GM21390 (cell line): ENCODE data around the gene MAF.

Source experiments
- ATAC-seq: cut with Tn5 transposase; IDR thresholded peaks from one replicate; pipeline ENCODE4 v1.9.1; 2021; ENCODE audit not compliant: unreplicated experiment

The MAF gene

GRCh38 chr16:79613009-79613408 lies 12.5 kb upstream of the MAF start:
- ATAC-seq, result no peak

- no peak for ATAC-seq
Observed at GRCh38 chr16:79612207-79612606, 11.7 kb upstream of the MAF start.

GRCh38 chr16:79610771-79611170 lies 10.2 kb upstream of the MAF start:
- ATAC-seq, result no peak

GRCh38 chr16:79609861-79610260 lies 9.3 kb upstream of the MAF start:
- no peak for ATAC-seq

GRCh38 chr16:79608976-79609375 lies 8.4 kb upstream of the MAF start:
- no peak for ATAC-seq

- no peak for ATAC-seq
Observed at GRCh38 chr16:79607587-79607986, 7.0 kb upstream of the MAF start.

DNA sequence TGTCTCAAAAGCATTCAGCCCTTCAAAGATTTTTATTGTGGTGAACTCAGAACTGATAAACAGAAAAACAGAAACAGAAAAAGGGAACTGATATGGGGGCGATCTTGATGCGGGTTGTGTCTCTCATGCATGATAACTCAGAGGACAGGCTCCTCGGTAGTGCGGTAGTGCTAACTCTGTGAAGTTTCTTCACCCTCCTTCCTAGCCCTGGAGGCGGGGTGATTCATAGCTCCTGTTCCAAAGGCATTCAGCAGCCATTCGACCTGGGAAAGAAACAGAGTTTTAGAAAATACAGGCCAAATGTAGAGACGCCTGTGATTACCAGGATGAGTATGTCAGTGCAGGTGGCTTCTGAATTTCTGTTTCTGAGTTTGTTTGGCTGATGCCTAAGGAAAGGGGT lies 5.5 kb upstream of the MAF start:
- ATAC-seq, result peak; percentile 78

DNA sequence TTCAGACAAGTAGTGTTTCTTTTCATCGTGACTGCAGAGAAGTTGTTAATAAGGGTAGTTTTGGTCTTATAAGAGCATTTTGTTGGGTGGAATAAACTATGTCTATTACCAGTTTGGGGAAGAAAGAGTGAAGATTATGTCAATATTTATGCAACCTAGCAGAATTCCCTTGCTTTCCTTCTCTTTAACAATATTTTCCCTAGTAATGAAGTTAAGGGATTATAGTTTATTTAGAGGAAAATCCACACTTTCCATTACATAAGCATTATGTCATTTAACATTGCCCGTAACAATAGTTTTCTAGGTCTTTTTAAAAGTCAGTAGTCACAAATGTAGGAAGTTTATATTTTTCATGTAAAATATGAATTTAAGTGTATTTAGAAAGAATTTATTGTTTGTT lies 2.5 kb upstream of the MAF start:
- no peak for ATAC-seq

- ATAC-seq, result no peak
Observed at GRCh38 chr16:79602628-79603014, 2.1 kb upstream of the MAF start.

- no peak for ATAC-seq
Observed at GRCh38 chr16:79601931-79602627, 1.5 kb upstream of the MAF start.

DNA sequence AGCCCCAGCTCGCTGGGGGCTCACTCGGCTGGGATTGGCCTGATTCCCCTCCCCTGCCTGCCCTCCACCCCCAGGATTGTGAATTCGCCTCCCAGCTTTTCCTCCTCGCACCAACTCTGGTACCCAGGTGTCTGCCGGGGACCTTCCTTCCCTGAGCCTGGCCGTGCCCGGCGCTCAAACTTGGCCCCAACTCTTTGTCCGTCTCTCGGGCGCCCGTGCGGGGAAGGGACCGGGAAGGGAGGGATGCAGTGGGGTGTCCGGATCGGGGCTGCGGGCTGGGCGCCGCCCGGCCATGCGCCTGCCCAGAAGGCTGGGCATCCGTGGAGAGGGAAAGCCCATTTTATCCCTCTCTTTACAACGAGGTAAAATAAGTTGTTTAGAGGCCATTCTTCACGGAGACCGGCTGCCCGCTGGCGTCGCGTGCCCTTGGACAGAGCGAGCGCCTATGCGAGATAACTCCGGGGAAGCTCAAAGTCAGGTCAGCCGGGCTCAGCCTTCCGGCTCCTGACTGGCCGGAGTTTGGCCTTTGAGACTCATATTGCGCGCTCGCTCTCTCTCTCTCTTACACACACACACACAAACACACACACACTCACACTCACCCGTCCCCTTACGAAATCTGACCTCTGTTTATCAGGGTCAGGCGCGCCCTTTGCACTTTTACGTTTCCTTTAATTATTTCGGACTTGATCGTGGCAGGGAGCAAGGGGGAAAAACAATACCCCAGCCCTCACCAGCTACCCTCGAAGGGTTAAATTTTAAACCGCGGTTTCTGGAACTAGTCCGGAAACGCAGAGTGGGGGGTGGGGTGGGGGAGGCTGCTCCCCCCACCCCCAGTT lies 774 bp upstream of the MAF start:
- no peak for ATAC-seq

DNA sequence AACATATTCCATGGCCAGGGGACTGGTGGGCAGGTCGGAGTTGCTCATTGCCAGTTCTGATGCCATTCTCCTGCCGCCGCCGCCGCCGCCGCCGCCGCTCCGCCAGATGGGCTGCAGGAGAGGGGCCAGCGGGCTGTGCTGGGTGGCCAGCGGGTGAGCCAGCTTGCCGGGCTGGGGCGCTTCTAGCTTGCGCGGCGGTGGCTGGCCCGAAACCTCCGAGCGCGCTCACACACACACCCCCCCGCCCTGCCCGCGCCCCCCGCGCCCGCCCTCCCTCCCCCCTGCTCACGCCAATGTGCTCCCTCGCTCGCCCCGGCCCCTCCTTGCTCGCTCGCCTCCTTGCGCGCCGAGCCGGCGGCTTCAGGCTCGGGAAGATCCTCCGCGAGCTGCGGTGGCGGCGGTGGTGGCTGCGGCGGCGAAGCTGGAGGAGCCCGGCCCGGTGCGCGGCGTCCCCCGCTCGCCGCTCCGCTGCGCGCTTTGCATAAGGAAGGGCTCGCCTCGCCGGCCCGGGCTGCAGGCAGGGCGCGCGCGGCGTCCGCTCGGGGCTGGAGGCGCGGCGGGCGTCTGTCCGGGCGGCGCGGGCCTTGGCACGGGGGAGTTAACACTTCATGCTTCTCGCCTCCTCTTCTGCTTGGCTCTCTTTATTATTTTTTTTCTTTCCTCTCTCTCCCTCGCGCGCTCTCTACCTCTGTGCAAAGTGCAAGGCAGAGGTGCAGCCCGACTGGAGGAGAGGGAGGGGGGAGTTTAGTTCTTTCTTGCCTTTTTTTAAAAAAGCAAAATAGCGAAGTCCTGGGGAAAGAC lies 500 bp downstream of the MAF start:
- ATAC-seq, result peak; percentile 41

GRCh38 chr16:79599256-79599836 lies 1.2 kb downstream of the MAF start:
- no peak for ATAC-seq

- no peak for ATAC-seq
Observed at GRCh38 chr16:79598348-79599181, 2.0 kb downstream of the MAF start.

DNA sequence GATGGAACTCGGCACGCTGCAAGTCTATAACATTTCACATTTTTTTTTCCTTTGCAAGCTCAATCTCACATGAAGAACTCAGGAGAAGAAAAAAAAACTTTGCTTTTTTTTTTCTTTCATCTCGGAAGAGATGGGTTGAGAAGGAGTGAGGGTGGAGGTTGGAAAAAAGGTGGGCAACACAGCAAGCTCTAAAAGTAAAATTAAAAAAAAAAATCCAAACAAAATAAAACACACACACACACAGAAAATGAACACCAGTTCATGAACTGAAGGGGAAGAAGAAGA lies 2.5 kb downstream of the MAF start:
- no peak for ATAC-seq

DNA sequence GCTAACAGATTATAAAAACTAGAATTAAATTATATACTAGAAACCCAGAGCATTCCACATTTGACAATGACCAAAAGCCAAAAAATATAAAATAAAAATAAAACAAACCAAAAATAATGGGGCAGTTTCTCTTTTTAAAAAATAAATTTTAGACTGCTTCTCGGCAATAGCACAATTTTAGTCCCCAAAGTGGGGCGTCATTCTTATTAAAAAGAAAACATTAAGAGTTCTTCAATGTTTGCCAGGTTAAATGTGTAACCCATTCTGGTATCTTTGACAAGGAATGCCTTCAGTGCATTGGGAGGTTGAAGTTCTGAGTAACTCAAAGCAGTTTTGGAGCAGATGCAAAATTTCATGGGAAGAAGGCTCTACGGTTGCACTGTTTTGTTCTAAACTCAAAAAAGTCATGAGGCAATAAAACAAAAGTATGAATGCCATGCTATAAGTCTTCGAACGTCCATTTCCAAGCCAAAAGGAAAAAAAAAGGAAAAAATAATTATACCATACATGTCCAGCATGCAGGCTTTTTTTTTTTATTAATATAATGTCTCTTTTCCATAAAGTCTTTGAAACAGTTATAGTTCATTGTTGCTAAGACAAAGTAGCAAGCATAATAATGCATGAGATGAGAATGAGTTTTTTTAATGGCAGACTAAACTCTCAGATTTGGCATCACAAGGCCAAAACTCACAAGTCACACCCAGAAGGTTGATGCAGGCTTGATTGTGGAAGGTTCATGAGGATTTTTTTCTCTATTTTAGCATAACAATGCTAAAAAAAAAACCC lies 3.1 kb downstream of the MAF start:
- no peak for ATAC-seq

DNA sequence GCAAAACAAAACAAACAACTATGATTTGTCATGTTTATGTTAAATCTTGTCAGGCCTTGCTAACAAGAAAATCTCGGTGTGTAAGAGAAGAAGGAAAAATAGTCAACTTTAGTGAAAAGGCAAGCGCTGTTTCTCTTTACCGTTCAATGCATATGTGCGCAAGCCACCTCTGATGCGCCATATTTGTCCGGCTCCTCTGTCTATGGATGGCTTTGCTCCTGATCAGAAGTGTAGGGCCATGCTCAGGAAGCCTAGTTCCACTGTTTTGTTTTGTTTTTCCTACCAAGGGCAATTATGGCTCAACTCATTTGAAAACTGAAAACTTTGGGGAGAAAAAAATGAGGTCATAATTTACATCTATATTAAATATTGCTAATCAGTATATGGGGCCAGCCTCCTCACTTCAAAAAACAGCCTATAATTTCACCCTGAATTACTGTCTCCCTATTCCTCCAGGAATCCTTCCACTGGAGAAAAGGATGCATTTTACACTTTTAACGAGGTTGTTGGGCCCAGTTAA lies 4.5 kb downstream of the MAF start:
- no peak for ATAC-seq

- no peak for ATAC-seq
Observed at GRCh38 chr16:79595231-79595641, 5.3 kb downstream of the MAF start.

DNA sequence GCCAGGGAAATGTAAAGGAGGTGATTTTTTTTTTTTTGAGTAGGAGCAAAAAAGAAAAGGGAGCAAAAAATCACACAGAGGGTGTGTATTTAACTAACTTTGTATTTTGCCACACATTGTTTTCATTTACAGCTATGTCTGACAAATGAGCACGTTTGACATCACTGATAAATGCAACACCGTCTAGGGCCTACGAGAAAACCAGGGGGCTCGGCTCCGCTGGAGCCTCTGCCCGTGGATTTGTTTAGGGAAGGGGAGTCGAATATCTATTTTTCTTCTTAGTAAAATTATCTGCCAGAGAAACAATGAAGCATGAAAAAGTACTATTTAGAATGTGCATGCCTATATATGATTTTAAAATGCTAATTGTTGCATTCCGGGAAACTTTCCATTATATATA lies 6.8 kb downstream of the MAF start:
- no peak for ATAC-seq

- no peak for ATAC-seq
Observed at GRCh38 chr16:79593074-79593531, 7.4 kb downstream of the MAF start.
